Measurements from ENCODE around the gene PRKACA.

Gene PRKACA

GRCh38 chr19:14091813-14092462 lies 25.6 kb downstream of the PRKACA start:
- no peak for DNase-seq (ENCODE audit: low spot score)

- DNase-seq (ENCODE audit: low spot score) = peak; percentile 94
These were observed 26.3 kb downstream of the PRKACA start for GRCh38 chr19:14091081-14091812.

- peak; percentile 94 for DNase-seq (ENCODE audit: low spot score)
These were observed 27.0 kb downstream of the PRKACA start, which contains the start of gene SAMD1 for GRCh38 chr19:14090509-14091080. Gene SAMD1, minus strand, starts transcription at chr19:14090751.

GRCh38 chr19:14089662-14090508 lies 27.7 kb downstream of the PRKACA start:
- DNase-seq (ENCODE audit: low spot score) = peak; percentile 62

- no peak for DNase-seq (ENCODE audit: low spot score)
These were observed 28.2 kb downstream of the PRKACA start for GRCh38 chr19:14089412-14089661.

- no peak for DNase-seq (ENCODE audit: low spot score)
These were observed 28.7 kb downstream of the PRKACA start for GRCh38 chr19:14088634-14089411.

- no peak for DNase-seq (ENCODE audit: low spot score)
These were observed 31.5 kb downstream of the PRKACA start for GRCh38 chr19:14086098-14086497.

- no peak for DNase-seq (ENCODE audit: low spot score)
These were observed 32.1 kb downstream of the PRKACA start, which contains the start of gene C19orf67 for GRCh38 chr19:14085309-14085995. Gene C19orf67, minus strand, starts transcription at chr19:14085783. Its CDS starts 156 bp downstream, at chr19:14085627.

- no peak for DNase-seq (ENCODE audit: low spot score)
These were observed 34.9 kb downstream of the PRKACA start for GRCh38 chr19:14082675-14082960.

- peak; percentile 47 for DNase-seq (ENCODE audit: low spot score)
These were observed 35.5 kb downstream of the PRKACA start for GRCh38 chr19:14081797-14082674.

GRCh38 chr19:14080887-14081796 lies 36.4 kb downstream of the PRKACA start:
- DNase-seq (ENCODE audit: low spot score) = peak; percentile 96

GRCh38 chr19:14078411-14078810 lies 39.2 kb downstream of the PRKACA start:
- no peak for DNase-seq (ENCODE audit: low spot score)

GRCh38 chr19:14073925-14074838 lies 43.4 kb downstream of the PRKACA start:
- DNase-seq (ENCODE audit: low spot score) = no peak

- peak; percentile 81 for DNase-seq (ENCODE audit: low spot score)
These were observed 44.2 kb downstream of the PRKACA start for GRCh38 chr19:14073261-14073924.

- DNase-seq (ENCODE audit: low spot score) = no peak
These were observed 44.9 kb downstream of the PRKACA start, which contains the start of gene MISP3 for GRCh38 chr19:14072535-14073260. Gene MISP3, plus strand, starts transcription at chr19:14072786. Its CDS starts 524 bp downstream, at chr19:14073310.

GRCh38 chr19:14070268-14071050 lies 47.1 kb downstream of the PRKACA start:
- DNase-seq (ENCODE audit: low spot score) = no peak
